ENCODE results near the gene TEDC2.

GRCh38 chr16:2487903-2488531 lies 28.1 kb downstream of the TEDC2 start:
- TF ChIP-seq, protein P1, sequence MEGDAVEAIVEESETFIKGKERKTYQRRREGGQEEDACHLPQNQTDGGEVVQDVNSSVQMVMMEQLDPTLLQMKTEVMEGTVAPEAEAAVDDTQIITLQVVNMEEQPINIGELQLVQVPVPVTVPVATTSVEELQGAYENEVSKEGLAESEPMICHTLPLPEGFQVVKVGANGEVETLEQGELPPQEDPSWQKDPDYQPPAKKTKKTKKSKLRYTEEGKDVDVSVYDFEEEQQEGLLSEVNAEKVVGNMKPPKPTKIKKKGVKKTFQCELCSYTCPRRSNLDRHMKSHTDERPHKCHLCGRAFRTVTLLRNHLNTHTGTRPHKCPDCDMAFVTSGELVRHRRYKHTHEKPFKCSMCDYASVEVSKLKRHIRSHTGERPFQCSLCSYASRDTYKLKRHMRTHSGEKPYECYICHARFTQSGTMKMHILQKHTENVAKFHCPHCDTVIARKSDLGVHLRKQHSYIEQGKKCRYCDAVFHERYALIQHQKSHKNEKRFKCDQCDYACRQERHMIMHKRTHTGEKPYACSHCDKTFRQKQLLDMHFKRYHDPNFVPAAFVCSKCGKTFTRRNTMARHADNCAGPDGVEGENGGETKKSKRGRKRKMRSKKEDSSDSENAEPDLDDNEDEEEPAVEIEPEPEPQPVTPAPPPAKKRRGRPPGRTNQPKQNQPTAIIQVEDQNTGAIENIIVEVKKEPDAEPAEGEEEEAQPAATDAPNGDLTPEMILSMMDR (conservative IDR thresholded peaks at IDR 0.05 in 1 of 2, IDR thresholded peaks at IDR 0.05 in 1 of 2; ENCODE audit: extremely low read depth in 1 of 2, insufficient read depth in 1 of 2, low read depth in 1 of 2, low read length in 2 of 2): no peak
- TF ChIP-seq EZH2 (IDR thresholded peaks at IDR 0.05; ENCODE audit: borderline replicate concordance, low read length): no peak

Data from mammary epithelial cell (primary cell).